ENCODE measurements around the gene RNLS.

The RNLS gene

GRCh38 chr10:88598055-88598454, 14.9 kb upstream of the RNLS start:
- Histone ChIP-seq H3K36me3 (ENCODE audit: control insufficient read depth, insufficient read depth, low read length) (no peaks in the 10 kb centered on the region), H3K4me2 (ENCODE audit: low read length) (no peak overlapping the region), H2AFZ (no peak overlapping the region), H3K79me2 (no peaks in the 10 kb centered on the region), H3K9ac (no peak overlapping the region), H3K27ac (no peak overlapping the region), H3K9me3 (ENCODE audit: control insufficient read depth, low read length) (no peaks in the 10 kb centered on the region), H3K4me3 (ENCODE audit: low read depth, low read length) (no peak overlapping the region), H3K4me1 (no peaks in the 10 kb centered on the region), H3K27me3 (ENCODE audit: control insufficient read depth, insufficient read depth, low read length) (no peaks in the 10 kb centered on the region)
- no peak for TF ChIP-seq CTCF (IDR thresholded peaks at IDR 0.05)

- Histone ChIP-seq H3K79me2 (no peaks in the 10 kb centered on the region), H3K4me1 (no peaks in the 10 kb centered on the region), H3K4me2 (ENCODE audit: low read length) (no peak overlapping the region), H3K9ac (no peak overlapping the region), H3K4me3 (ENCODE audit: low read depth, low read length) (no peak overlapping the region), H3K36me3 (ENCODE audit: control insufficient read depth, insufficient read depth, low read length) (no peaks in the 10 kb centered on the region), H3K9me3 (ENCODE audit: control insufficient read depth, low read length) (no peaks in the 10 kb centered on the region), H2AFZ (no peak overlapping the region), H3K27ac (no peak overlapping the region), H3K27me3 (ENCODE audit: control insufficient read depth, insufficient read depth, low read length) (no peaks in the 10 kb centered on the region)
- no peak for TF ChIP-seq CTCF (IDR thresholded peaks at IDR 0.05)
Measured at GRCh38 chr10:88594482-88594881, 11.4 kb upstream of the RNLS start.

- H3K9ac ChIP-seq = no peak overlapping the region
- H3K4me1 ChIP-seq = no peaks in the 10 kb centered on the region
- no peak overlapping the region for H3K4me3 ChIP-seq (ENCODE audit: low read depth, low read length)
- no peaks in the 10 kb centered on the region for H3K27me3 ChIP-seq (ENCODE audit: control insufficient read depth, insufficient read depth, low read length)
- H3K4me2 ChIP-seq (ENCODE audit: low read length) = no peak overlapping the region
- no peaks in the 10 kb centered on the region for H3K79me2 ChIP-seq
- no peak for TF ChIP-seq CTCF (IDR thresholded peaks at IDR 0.05)
- H3K27ac ChIP-seq = no peak overlapping the region
- H3K9me3 ChIP-seq (ENCODE audit: control insufficient read depth, low read length) = no peaks in the 10 kb centered on the region
- no peak overlapping the region for H2AFZ ChIP-seq
- no peaks in the 10 kb centered on the region for H3K36me3 ChIP-seq (ENCODE audit: control insufficient read depth, insufficient read depth, low read length)
Measured at GRCh38 chr10:88592906-88593305, 9.8 kb upstream of the RNLS start.

- H3K27ac ChIP-seq = no peak overlapping the region
- H3K4me1 ChIP-seq = no peaks in the 10 kb centered on the region
- H3K27me3 ChIP-seq (ENCODE audit: control insufficient read depth, insufficient read depth, low read length) = no peaks in the 10 kb centered on the region
- H3K4me2 ChIP-seq (ENCODE audit: low read length) = no peak overlapping the region
- H3K4me3 ChIP-seq (ENCODE audit: low read depth, low read length) = no peak overlapping the region
- H3K79me2 ChIP-seq = no peaks in the 10 kb centered on the region
- H3K9ac ChIP-seq = no peak overlapping the region
- no peak overlapping the region for H2AFZ ChIP-seq
- no peaks in the 10 kb centered on the region for H3K9me3 ChIP-seq (ENCODE audit: control insufficient read depth, low read length)
- no peaks in the 10 kb centered on the region for H3K36me3 ChIP-seq (ENCODE audit: control insufficient read depth, insufficient read depth, low read length)
- no peak for TF ChIP-seq CTCF (IDR thresholded peaks at IDR 0.05)
Measured at GRCh38 chr10:88592381-88592780, 9.3 kb upstream of the RNLS start.

GRCh38 chr10:88586462-88586861, 3.3 kb upstream of the RNLS start, which contains the start of gene LIPJ:
Gene LIPJ (plus strand): TSS chr10:88586762. CDS start chr10:88590688, 3,926 bp downstream.
- H3K27ac ChIP-seq = no peak within 1 kb of the TSS
- H3K4me2 ChIP-seq (ENCODE audit: low read length) = no peak within 1 kb of the TSS
- no peak within 1 kb of the TSS for H2AFZ ChIP-seq
- TF ChIP-seq CTCF (IDR thresholded peaks at IDR 0.05) = no peak
- H3K9ac ChIP-seq = no peak within 1 kb of the TSS
- no peaks in the 10 kb centered on the region for H3K27me3 ChIP-seq (ENCODE audit: control insufficient read depth, insufficient read depth, low read length)
- no peak within 1 kb of the TSS for H3K4me3 ChIP-seq (ENCODE audit: low read depth, low read length)
- H3K9me3 ChIP-seq (ENCODE audit: control insufficient read depth, low read length) = no peaks in the 10 kb centered on the region
- no peaks in the 10 kb centered on the region for H3K36me3 ChIP-seq (ENCODE audit: control insufficient read depth, insufficient read depth, low read length)
- H3K79me2 ChIP-seq = no peaks in the 10 kb centered on the region
- H3K4me1 ChIP-seq = no peaks in the 10 kb centered on the region
